Measurements from ENCODE around the gene STPG4. TPM values are rescaled to one million over a fixed set of nuclear protein-coding genes. Genes with fewer than 3 reads are reported as not detected.

STPG4 gene
- total RNA-seq, 1 donor from 2014 or later, result not detected

DNA sequence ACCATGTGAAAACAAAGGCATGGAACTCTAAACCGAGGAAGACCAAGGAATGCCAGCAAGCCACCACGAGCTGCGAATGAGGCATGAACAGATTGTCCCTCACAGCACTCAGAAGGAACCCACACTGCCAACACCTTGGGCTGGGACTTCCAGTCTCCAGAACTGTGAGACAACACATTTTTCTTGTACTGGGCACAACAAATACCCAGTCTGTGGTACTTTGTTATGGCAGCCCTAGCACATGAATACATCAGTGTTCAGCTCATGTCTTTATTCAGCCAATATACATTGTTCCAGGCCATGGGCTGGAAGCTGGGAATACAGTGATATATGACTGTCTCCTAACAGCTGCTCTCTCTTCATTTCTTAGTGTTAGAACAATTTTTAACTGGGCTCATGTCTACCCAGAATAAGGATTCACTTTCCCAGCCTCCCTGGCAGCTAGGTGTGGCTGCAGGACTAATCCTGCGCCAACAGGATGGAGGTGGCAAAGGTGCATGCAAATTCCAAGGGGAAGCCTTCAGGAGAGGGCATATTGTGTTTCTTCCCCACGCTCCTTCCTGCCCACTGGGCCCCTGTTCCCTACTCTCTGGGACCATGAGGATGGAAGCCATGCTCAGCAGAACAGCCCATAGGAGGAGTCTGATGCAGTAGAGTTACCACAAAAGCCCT is 59.6 kb downstream of the STPG4 start:
- intact Hi-C loops (cut with DNase I), result no loop called here
- DNase-seq (ENCODE audit: low spot score), result no peak

DNA sequence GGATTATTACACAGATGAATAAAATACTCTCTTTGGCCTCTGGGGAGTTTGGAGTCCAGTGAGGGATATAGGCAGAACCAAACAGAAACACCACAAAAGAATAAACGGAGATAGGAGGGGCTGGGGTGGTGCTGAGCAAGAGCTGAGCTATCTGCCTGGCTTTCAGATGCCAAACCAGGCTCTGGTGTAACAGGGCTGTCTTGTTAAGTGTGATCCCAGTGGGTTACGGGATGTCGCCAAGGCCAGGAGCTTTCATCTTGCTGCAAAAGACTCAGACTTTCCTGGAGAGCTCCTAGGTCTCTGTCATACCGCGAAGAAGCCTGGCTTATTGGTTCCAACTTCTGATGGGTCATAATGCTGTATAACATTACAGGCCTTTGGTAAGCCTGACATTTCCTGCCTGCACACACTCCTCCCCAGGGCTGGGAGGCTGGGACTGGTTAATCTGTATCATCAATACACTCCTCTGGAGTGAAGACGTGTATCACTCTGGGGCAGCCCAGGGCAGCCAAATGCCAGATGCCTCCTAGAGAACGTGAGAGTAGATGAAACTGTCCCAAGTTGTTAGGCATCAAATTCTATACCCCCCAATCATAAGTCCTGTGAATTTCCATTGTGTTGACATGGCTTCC is 60.5 kb downstream of the STPG4 start:
- DNase-seq (ENCODE audit: low spot score), result no peak
- intact Hi-C loops (cut with DNase I), result no loop called here

DNA sequence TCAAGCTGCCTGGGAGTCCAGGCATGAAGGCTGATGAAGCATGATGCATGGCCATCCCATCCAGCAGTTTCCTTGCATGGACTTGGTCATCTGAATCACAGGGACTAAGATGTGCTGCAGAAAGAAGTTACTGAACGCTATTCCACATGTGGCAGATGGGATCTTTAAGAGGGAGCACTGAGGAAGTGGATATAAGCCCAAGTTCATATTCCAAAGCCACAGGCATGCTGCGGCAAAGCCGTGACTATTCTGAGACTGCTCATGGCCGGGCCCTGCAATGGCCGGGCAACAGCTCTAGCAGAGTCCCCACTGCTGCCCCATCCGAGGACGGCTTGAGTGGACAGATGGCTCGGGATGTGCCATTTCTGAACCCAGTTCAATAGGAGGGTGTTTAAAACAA is 61.5 kb downstream of the STPG4 start:
- no peak for DNase-seq (ENCODE audit: low spot score)
- intact Hi-C loops (cut with DNase I), result no loop called here

DNA sequence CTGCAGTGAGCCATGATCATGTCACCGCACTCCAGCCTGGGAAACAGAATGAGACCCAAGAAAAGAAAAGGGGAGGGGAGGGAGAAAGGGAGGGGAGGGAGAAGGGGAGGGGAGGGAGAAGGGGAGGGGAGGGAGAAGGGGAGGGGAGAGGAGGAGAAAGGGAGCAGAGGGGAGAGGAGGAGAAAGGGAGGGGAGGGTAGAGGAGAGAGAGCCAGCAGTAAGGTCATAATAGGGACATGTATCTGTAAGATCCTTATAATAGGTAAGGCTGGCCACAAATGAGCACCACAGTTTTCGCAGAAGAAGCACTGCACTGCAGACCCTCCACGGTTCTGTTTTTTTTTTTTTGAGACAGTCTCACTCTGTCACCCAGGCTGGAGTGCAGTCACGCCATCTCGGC is 62.6 kb downstream of the STPG4 start:
- no peak for DNase-seq (ENCODE audit: low spot score)
- intact Hi-C loops (cut with DNase I), result no loop called here

DNA sequence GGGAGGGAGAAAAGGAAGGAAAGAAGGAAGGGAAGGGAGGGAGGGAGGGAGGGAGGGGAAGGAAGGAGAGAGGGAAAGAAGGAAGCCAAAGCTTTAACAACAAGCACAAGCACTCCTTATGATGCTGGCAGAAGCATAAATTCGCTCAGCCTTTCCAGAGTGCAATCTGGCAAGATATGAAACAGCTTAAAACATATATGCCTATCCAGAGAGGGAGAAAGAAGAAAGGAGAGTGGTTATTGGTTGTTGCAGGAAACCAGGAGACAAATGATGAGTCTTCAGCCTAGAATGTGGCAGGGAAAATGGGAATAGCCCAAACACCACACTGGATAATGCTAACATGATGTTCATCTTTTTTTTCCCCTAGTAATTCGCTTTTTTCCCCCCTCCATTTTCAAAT is 64.0 kb downstream of the STPG4 start:
- DNase-seq (ENCODE audit: low spot score), result no peak
- intact Hi-C loops (cut with DNase I), result no loop called here

DNA sequence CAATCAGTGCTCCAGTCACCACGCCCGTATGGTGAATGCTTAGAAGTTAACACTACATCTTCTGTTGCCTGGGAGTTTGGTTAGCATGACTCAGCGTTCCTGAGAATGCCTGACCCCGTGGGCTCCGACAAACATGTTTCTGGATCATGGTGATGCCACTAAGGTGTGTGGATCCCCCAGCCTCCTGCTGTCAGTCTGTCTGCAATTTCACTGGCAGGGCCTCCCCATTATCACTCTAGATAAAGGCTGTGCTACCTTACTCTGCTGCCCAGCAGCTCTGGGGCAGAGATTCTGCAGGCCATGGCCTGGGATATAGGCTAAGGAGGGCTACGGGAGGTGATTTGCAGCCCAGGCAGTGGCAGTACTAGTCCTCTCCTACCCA is 66.0 kb downstream of the STPG4 start:
- intact Hi-C loops (cut with DNase I), result loop anchor here (5.0 kb wide), 1 partner anchor 183 kb away; no protein-coding TSS in a partner anchor
- no peak for DNase-seq (ENCODE audit: low spot score)

DNA sequence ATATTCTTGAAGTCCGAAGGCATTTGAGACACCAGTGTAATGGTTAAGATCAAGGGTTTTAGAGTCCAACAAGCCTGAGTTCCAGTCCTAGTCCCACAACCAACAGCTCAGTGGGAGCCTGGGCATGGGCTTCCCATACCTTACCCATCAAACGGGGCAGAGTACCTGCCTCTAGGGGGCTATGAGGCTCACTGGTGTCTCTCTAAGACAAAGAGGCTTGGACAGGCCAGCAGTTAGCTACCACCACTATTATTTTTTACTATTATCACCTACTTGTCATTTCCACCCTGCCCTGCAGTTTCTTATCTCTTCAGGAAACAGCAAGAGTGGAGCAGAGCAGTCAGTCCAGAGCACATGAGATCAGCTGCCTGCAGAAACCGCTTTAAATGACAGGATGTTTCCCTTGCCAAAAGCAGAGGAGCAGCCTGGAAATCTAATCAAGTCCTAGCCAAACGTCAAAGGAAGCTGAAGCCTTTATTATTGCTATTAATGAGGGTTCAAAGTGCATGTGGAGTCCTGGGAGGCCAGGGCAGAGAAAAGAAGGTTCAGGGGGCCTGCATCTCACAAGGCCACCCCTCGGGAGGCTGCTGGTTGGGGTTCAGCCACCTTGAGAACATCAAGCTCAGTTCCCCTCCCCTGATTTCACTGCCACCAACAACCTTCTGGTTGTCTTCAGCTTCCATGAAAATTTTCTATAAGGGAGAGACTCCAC is 66.6 kb downstream of the STPG4 start:
- DNase-seq (ENCODE audit: low spot score), result no peak
- intact Hi-C loops (cut with DNase I), result loop anchor here (5.0 kb wide), 1 partner anchor 184 kb away; no protein-coding TSS in a partner anchor

DNA sequence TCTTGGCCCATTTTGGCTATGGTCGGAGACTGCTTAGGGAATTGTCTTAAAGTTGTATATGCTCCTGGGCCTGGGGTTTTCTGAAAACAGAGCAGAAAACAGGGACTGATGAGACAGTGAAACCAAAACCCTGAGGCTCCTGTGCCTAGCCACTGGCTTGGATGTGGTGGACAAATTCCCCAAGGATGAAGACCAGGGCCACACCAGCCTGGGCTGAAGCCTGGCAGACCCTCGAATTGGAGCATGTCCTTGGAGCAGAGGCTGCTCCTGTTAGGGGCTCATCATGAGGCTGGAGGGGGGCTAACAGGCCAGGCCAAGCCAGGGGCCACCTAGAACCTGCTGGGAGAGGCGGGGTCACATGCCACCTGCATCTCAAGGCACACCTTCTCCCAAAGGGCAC is 68.1 kb downstream of the STPG4 start:
- DNase-seq (ENCODE audit: low spot score), result no peak
- intact Hi-C loops (cut with DNase I), result loop anchor here (5.0 kb wide), 1 partner anchor 185 kb away; no protein-coding TSS in a partner anchor

DNA sequence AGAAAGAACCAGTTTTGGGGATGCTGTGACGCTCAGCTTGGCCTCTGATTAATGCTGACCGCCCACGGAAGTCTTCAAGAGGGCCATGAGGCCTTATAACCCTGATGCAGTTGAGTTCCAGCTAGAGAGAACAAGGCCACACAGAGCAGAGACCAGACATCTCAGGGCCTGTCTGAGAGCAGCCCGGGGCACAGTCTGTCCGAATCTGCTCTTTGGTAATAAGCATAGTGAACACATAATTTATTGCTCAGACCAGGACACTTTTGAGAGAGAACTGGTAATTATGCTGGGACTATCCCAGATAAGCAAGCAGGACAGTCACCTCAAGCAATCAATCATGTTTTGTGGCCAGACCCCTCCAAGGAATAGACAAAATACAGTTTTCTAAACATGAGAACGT is 68.5 kb downstream of the STPG4 start:
- DNase-seq (ENCODE audit: low spot score), result no peak
- intact Hi-C loops (cut with DNase I), result loop anchor here (5.0 kb wide), 1 partner anchor 186 kb away; no protein-coding TSS in a partner anchor

DNA sequence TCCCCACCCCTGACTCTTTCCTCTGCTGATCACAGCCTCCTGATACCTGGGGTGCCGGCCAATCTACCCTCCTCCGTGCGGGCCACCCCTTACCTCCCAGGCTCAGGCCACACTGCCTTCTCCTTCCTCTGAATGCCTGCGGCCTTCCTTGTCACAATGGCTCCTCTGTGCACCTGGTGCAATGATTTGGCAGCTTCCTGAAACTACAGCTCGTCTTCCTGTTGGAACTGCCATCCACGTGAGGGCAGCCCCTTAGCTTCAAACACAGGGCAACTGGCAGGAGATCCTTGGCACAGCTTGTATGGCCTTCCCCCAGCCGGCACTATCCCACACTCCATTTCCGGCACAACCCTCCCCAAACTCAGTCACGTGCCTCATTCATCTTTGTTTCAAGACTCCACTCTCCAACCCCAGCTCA is 69.0 kb downstream of the STPG4 start:
- DNase-seq (ENCODE audit: low spot score), result no peak
- intact Hi-C loops (cut with DNase I), result loop anchor here (5.0 kb wide), 1 partner anchor 186 kb away; no protein-coding TSS in a partner anchor

DNA sequence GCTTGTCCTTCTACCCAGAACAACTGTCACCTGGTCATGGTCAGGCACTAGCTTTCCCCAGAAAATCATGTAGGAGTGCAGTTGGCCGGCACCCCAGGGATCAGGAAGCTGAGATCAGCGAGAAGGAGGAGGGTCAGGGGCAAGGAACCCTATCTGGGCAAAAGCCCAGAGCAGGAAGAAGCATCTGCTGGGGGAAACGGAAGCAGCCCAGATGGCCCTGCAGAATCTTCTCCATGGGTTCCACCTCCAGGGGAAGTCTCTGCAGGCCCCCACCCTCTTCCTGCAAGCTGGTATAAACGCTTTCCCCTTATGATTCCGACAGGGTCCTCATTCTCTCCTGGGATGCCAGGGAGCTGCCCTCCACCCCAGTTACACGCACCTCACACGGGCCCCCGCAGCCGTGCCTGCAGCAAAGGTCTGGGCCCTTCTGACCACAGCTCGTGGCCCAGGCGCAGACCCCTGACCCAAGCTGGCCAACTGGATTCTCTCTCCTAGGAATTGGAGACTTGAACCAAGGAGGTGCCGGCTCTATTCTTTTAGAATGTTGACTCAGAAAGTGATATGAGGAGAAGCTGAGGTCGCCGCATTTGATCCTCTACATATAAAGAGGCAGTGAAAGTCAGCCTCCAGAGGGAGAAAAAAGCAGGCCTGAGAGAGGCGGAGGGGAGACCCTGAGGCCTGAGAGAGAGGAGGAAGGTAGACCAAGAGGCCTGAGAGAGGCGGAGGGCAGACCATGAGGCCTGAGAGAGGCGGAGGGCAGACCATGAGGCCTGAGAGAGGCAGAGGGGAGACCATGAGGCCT is 71.0 kb downstream of the STPG4 start:
- intact Hi-C loops (cut with DNase I), result no loop called here

DNA sequence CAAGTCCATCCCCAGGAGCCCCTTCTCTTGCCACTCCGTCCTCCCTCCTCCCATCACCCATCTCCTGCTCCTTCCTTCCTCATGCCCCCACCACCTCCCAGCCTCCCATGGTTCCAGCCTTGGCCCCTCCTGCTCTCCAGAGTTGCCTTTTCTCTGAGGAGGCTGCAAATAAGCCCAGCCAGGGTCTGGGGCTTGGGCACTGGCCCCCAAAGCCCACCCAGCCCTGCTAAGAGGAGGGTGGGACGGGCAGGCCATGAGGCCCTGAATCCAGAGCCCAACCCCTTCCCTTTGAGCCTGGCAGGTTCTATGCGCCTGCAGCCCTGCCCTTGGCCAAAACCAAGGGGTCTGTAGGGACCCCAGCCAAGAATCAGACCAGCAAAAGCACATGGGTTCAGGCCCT is 71.6 kb downstream of the STPG4 start:
- no peak for DNase-seq (ENCODE audit: low spot score)
- intact Hi-C loops (cut with DNase I), result no loop called here

More for the DNA sequence above, 71.0 kb downstream of the STPG4 start:
- no peak for DNase-seq (ENCODE audit: low spot score)

DNA sequence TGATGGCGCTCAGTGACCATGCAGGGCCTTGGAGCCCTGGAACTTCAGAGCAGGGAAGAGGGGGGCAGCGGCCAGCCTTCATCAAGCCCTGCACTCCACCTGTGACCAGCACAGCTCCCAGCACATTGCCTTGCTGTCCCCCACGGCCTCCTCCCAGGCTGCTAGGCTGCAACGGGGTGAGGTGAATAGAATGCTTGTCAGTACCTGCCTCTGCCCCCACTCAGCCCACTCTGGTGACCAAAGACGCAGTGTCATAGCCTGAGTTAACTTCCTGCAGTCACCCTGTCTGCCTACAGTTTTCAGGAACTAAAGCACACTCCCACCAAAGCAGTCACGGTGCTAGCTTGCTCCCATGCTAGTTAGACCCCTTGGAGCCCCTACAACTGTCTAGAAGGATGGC is 72.1 kb downstream of the STPG4 start:
- DNase-seq (ENCODE audit: low spot score), result no peak
- intact Hi-C loops (cut with DNase I), result no loop called here

DNA sequence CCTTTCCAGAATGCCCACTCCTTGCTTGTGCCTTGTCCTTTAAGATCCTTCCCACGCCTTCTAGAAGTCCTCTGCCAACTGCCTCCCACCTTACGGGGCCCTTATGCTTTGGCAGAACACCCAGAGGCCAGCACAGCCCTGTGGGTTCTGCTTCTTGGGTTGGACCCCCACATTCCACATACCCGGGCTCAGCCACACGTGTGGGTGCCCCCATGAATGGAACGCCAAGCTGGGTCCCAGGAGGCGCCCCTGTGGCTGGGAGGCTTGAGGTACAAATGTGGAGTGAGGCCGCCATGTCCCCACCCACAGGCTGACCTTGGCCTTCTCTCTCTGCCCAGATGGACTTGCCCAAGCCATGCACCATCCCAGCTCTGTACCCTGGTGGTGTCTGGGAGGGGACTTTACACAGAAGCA is 74.2 kb downstream of the STPG4 start:
- DNase-seq (ENCODE audit: low spot score), result no peak
- intact Hi-C loops (cut with DNase I), result no loop called here

DNA sequence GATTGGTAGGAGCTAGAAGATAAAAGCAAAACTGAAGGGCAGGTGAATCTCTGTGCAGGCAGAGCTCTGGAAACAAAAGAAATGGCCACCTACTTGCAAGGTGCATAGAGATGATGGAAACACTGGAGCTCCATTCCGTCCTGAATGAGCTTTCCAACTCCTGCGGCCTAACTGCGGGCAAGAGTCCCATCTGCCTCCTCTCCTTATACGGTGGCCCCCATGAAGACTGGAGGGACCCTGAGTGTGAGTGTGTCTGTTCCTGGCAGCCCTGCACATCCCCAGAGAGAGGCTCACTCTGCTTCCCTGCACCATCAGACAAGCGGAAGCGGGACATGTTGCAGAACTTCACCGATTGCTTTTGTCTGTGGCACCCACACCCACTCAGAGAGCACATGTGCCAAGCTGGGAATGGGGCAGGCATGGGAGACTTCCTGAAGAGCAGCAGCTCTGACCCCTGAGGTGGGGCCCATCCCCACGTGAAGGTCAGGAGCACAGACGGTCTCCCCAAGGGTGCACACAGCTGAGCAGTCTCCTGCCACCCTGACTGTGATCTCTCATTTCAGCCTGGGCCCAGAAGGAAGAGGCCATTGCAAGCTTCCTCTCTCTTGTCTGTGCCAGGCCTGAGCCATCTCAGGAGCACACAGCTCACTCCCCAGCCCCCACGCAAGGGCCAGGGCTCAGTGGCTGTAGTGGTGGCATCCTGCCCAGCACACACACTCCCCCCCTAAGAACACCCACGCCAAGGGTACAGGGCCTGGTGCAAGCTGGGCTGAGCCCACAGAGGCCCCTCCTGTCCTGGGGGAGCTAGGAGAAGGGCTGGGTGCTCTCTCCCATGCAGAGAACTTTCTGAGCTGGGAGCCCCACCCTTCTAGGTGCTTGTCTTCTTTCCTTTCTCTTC is 75.3 kb downstream of the STPG4 start:
- intact Hi-C loops (cut with DNase I), result no loop called here
- no peak for DNase-seq (ENCODE audit: low spot score)

DNA sequence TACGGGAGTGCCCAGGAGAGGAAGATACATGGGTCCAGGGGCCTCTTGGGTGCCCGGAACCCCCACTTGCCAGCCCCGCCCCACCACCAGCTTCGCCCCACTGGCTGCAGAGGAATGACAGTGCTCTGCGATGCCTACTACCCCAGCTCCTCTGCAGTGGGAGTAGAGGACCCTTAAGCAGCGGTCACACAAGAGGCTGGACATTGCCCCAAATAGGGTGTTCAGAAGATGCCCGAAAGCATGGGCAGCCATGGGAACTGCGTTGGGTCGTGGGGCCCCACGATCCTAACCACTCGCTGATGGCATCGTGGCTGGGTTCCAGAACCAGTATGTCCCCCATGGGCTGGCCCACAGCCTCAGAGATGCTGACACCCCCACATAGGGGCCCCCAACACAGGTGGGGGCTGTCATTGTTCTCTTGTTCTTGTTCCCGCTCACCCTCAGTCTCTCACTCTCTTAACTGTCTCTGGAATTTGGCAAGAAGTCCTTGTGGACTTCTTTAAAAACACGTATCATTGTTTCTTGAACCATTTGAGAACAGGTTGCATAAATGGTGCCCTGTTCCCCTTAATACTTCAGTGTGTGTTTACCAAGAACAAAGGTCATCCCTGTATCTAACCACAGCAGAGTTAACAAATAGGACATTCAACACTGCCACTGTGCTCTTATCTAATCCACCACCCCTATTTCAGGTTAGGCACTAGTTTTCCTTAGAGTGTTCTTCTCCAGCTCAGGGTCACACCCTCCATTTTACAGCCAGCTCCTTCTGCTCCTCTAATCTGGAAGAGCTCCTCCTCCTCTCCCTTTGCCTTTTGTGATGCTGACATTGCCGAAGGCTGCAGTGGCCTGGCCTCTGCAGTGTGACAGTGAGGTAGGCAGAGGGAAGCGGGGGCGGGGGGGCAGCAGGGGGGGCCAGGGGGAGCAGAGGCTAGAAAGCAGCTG is 76.3 kb downstream of the STPG4 start:
- intact Hi-C loops (cut with DNase I), result no loop called here

DNA sequence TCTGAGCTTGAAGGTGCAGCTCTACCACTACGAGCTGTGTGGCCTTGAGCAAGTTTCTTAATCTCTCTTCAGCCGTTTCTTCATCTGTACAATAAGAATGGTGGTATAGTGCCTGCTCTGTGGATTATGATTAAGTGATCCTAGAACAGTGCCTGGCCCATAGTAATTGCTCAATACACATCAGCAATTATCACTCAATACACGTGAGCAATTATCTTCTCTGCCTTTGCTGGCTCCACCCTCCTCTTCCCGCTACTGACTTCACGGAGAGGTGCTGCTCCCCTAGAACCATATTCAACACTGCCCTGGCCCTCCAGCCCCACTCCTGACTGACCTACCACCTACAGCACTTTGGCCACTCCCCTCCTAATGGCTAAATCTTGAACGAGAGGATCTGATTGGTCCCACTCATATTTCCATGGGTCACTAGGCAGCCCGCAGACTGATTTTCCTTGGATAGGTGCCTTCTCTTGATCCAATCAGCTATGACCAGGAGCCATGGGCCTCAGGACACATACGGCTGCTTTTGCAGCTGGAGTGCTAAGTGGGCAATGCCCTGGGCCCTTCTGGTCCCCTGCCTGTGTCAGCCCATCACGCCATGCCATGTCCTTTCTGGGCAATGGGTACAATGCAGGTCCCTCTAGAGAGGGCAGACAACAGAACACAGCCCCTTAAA is 77.5 kb downstream of the STPG4 start:
- DNase-seq (ENCODE audit: low spot score), result no peak
- intact Hi-C loops (cut with DNase I), result no loop called here

More for the DNA sequence above, 76.3 kb downstream of the STPG4 start:
- DNase-seq (ENCODE audit: low spot score), result no peak

Measured in cardiac septum (tissue), 1 donor.